PC-3 (cell line): ENCODE results near the gene ASTN2. TPM values are rescaled to one million over a fixed set of nuclear protein-coding genes. Genes with fewer than 3 reads are reported as not detected.

ENCODE experiments used
- ATAC-seq: fragments of 200-7000 bp; cut with Tn5 transposase; 2 replicates; pipeline ENCODE4 v1.9.1; 2020; ENCODE audit warnings: mild to moderate bottlenecking, moderate library complexity
- BruUV-seq: library from RNA; stranded (reverse); fragments of 400-500 nt; replicated peaks from 2 replicates; lab custom pipeline; 2021; lab: Mats Ljungman, UMichigan
- CTCF ChIA-PET: fragments of 300-600 bp; sonication (Branson Sonifier 250); formaldehyde crosslinking; loops from one replicate; lab custom pipeline; 2022; ENCODE audit warnings: antibody characterized with exemption; lab: Charles Lee
- POLR2A ChIA-PET: fragments of 300-600 bp; sonication (Branson Sonifier 250); formaldehyde crosslinking; loops from one replicate; lab custom pipeline; 2022; ENCODE audit warnings: antibody characterized with exemption; ENCODE audit not compliant: unreplicated experiment; lab: Charles Lee
- DNase-seq: peaks from one replicate; pipeline ENCODE4 v3.0.0-alpha.2; 2015
- H2AFZ ChIP-seq: fragments of 300-600 bp; sonication (generic); 2 replicates; pipeline ENCODE4 v1.6.0; 2016; ENCODE audit warnings: antibody characterized with exemption, low read length
- H3F3A ChIP-seq: fragments of 300-600 bp; sonication (generic); one replicate; pipeline ENCODE4 v1.6.0; 2017; ENCODE audit warnings: antibody characterized with exemption, low read length, control low read depth, mild to moderate bottlenecking; ENCODE audit not compliant: unreplicated experiment
- H3K27ac ChIP-seq: fragments of 300-600 bp; sonication (generic); 2 replicates; pipeline ENCODE4 v1.5.1; 2016; ENCODE audit warnings: mild to moderate bottlenecking, low read length
- H3K27me3 ChIP-seq: fragments of 300-600 bp; sonication (generic); 2 replicates; pipeline ENCODE4 v1.6.1; 2016; ENCODE audit warnings: low read length, mixed read lengths
- H3K36me3 ChIP-seq: fragments of 300-600 bp; sonication (generic); 2 replicates; pipeline ENCODE4 v1.6.1; 2016; ENCODE audit warnings: low read depth, mixed run types, low read length, mixed read lengths
- H3K4me1 ChIP-seq: fragments of 300-600 bp; sonication (generic); 2 replicates; pipeline ENCODE4 v1.5.1; 2016; ENCODE audit warnings: low read length; ENCODE audit not compliant: insufficient read depth
- H3K4me2 ChIP-seq: fragments of 300-600 bp; sonication (generic); 2 replicates; pipeline ENCODE4 v1.6.0; 2016; ENCODE audit warnings: low read length
- H3K4me3 ChIP-seq: fragments of 300-600 bp; sonication (generic); 2 replicates; pipeline ENCODE4 v1.5.1; 2016; ENCODE audit warnings: mild to moderate bottlenecking, low read length, mixed read lengths
- H3K79me2 ChIP-seq: fragments of 300-600 bp; sonication (generic); 2 replicates; pipeline ENCODE4 v1.6.1; 2017; ENCODE audit warnings: low read length, mixed read lengths
- H3K9ac ChIP-seq: fragments of 300-600 bp; sonication (generic); 2 replicates; pipeline ENCODE4 v1.6.0; 2016; ENCODE audit warnings: mild to moderate bottlenecking, low read length
- H3K9me2 ChIP-seq: fragments of 300-600 bp; sonication (generic); replicated peaks from 2 replicates; pipeline ENCODE4 v1.6.1; 2016; ENCODE audit warnings: mixed run types, low read length, mixed read lengths
- H3K9me3 ChIP-seq: fragments of 300-600 bp; sonication (generic); 2 replicates; pipeline ENCODE4 v1.6.1; 2016; ENCODE audit warnings: low read length, mixed read lengths
- H4K20me1 ChIP-seq: fragments of 300-600 bp; sonication (generic); 2 replicates; pipeline ENCODE4 v1.6.1; 2016; ENCODE audit warnings: low read length, mixed read lengths
- CTCF ChIP-seq: fragments of 300-600 bp; sonication (generic); conservative IDR thresholded peaks from 2 replicates; pipeline ENCODE4 v1.5.1; 2017; ENCODE audit warnings: antibody characterized with exemption, low read depth, mild to moderate bottlenecking, low read length
- EZH2 ChIP-seq: fragments of 300-600 bp; sonication (generic); IDR thresholded peaks from one replicate; pipeline ENCODE4 v1.6.1; 2017; ENCODE audit warnings: antibody characterized with exemption, mild to moderate bottlenecking, low read length; ENCODE audit not compliant: unreplicated experiment
- EZH2phosphoT487 ChIP-seq: fragments of 300-600 bp; sonication (generic); IDR thresholded peaks from 2 replicates; pipeline ENCODE4 v1.6.1; 2018; ENCODE audit warnings: mild to moderate bottlenecking, antibody characterized with exemption, low read length, borderline replicate concordance
- intact Hi-C: fragments of 100-400 bp; cut with micrococcal nuclease; formaldehyde crosslinking; loops from 2 replicates; pipeline ENCODE4 v1.9.0; 2023
- total RNA-seq: library from RNA; depleted of rRNA; stranded (reverse); fragments of >200 nt; gene quantifications from 2 replicates; pipeline ENCODE4 v1.2.3, GENCODE V29; 2014

The ASTN2 gene
- total RNA-seq, 1 experiment from 2014 or later: 3.5 TPM

- no peak overlapping the region for H3K4me2 ChIP-seq
- no TSS peak for BruUV-seq
- H3K36me3 ChIP-seq: no peaks in the 10 kb centered on the region
- no peaks in the 10 kb centered on the region for H3K9me2 ChIP-seq
- intact Hi-C loops: no loop called here
- no peaks in the 10 kb centered on the region for H3K79me2 ChIP-seq
- H4K20me1 ChIP-seq: no peaks in the 10 kb centered on the region
- ChIA-PET POLR2A (no interaction called here), CTCF (no interaction called here)
- no peak overlapping the region for H3K27ac ChIP-seq
- H3K27me3 ChIP-seq: no peaks in the 10 kb centered on the region
- no peak overlapping the region for H2AFZ ChIP-seq
- H3F3A ChIP-seq: no peaks in the 10 kb centered on the region
- no peaks in the 10 kb centered on the region for H3K9me3 ChIP-seq
- no peaks in the 10 kb centered on the region for H3K4me1 ChIP-seq
- no peak for TF ChIP-seq CTCF
- TF ChIP-seq EZH2phosphoT487: no peak
- TF ChIP-seq EZH2: no peak
- DNase-seq (no peak), ATAC-seq (no peak)
- H3K4me3 ChIP-seq: no peak overlapping the region
- no peak overlapping the region for H3K9ac ChIP-seq
Observed at GRCh38 chr9:116419181-116419580, 995.7 kb downstream of the ASTN2 start.

- Histone ChIP-seq H3F3A (no peaks in the 10 kb centered on the region), H3K27me3 (no peaks in the 10 kb centered on the region), H3K9me2 (no peaks in the 10 kb centered on the region), H3K9me3 (no peaks in the 10 kb centered on the region), H3K4me1 (no peaks in the 10 kb centered on the region), H3K4me2 (no peak overlapping the region), H3K4me3 (no peak overlapping the region), H3K9ac (no peak overlapping the region), H3K79me2 (no peaks in the 10 kb centered on the region), H3K36me3 (no peaks in the 10 kb centered on the region), H2AFZ (no peak overlapping the region), H3K27ac (no peak overlapping the region), H4K20me1 (no peaks in the 10 kb centered on the region)
- no peak for DNase-seq
- CTCF ChIA-PET: no interaction called here
- no TSS peak for BruUV-seq
- no peak for ATAC-seq
- TF ChIP-seq CTCF: no peak
- no peak for TF ChIP-seq EZH2phosphoT487
- TF ChIP-seq EZH2: no peak
- POLR2A ChIA-PET: no interaction called here
- intact Hi-C loops: no loop called here
Observed at GRCh38 chr9:116417464-116417863, 997.4 kb downstream of the ASTN2 start.

- no peak for TF ChIP-seq CTCF
- TF ChIP-seq EZH2: no peak
- TF ChIP-seq EZH2phosphoT487: no peak
- no TSS peak for BruUV-seq
- ATAC-seq: no peak
- no peak for DNase-seq
- Histone ChIP-seq H2AFZ (no peak overlapping the region), H3K79me2 (no peaks in the 10 kb centered on the region), H3K27ac (no peak overlapping the region), H3K4me2 (no peak overlapping the region), H3K9me2 (no peaks in the 10 kb centered on the region), H3K36me3 (no peaks in the 10 kb centered on the region), H3K4me1 (no peaks in the 10 kb centered on the region), H3K27me3 (no peaks in the 10 kb centered on the region), H3K9ac (no peak overlapping the region), H3K4me3 (no peak overlapping the region), H3F3A (no peaks in the 10 kb centered on the region), H4K20me1 (no peaks in the 10 kb centered on the region), H3K9me3 (no peaks in the 10 kb centered on the region)
- CTCF ChIA-PET: no interaction called here
- POLR2A ChIA-PET: no interaction called here
- intact Hi-C loops: no loop called here
Observed at GRCh38 chr9:116416421-116416820, 998.4 kb downstream of the ASTN2 start.
